ENCODE measurements around the gene HEPHL1. TPM values are rescaled to one million over a fixed set of nuclear protein-coding genes. Genes with fewer than 3 reads are reported as not detected.

HEPHL1 gene
- total RNA-seq, 3 donors from 2014 or later (not counting 1 experiment from before 2014, with no cell fraction given), result not detected

DNA sequence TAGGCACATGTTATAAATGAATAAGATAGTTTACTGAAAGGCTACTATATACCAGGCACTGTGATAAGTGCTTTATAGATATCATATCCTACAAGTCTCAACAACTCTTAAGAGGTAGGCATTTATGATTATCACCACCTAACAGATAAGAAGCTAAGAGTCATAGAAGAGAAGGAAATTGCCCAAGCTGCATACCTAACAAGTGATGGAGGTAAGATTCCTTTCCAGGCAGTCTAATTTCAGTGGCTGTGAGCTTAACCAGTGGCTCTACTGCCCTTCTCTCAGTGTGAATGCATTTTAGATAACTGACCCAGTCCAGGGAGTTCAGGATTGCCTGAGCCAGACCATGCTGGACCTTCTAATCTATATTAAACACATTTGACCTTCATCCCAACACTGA, 39.2 kb downstream of the HEPHL1 start:
- Histone ChIP-seq H3K4me3 (ENCODE audit: low read length) (no peak overlapping the region), H3K4me1 (ENCODE audit: control insufficient read depth, insufficient read depth, low read length) (no peaks in the 10 kb centered on the region), H3K27ac (ENCODE audit: low read length) (no peak overlapping the region), H3K36me3 (ENCODE audit: control insufficient read depth, insufficient read depth, low read length) (no peaks in the 10 kb centered on the region), H3K9me3 (ENCODE audit: control insufficient read depth, insufficient read depth, low read length) (no peaks in the 10 kb centered on the region), H3K27me3 (ENCODE audit: control insufficient read depth, insufficient read depth, low read length) (peaks cover 3% of the 10 kb centered on the region)
- no peak overlapping the region for H3K4me3 Mint-ChIP-seq
- ATAC-seq, result no peak
- H3K27me3 Mint-ChIP-seq (ENCODE audit: low read depth in 2 of 2), result peaks cover 7 to 10% of the 10 kb centered on the region in 2 donors
- TF ChIP-seq, protein P1, sequence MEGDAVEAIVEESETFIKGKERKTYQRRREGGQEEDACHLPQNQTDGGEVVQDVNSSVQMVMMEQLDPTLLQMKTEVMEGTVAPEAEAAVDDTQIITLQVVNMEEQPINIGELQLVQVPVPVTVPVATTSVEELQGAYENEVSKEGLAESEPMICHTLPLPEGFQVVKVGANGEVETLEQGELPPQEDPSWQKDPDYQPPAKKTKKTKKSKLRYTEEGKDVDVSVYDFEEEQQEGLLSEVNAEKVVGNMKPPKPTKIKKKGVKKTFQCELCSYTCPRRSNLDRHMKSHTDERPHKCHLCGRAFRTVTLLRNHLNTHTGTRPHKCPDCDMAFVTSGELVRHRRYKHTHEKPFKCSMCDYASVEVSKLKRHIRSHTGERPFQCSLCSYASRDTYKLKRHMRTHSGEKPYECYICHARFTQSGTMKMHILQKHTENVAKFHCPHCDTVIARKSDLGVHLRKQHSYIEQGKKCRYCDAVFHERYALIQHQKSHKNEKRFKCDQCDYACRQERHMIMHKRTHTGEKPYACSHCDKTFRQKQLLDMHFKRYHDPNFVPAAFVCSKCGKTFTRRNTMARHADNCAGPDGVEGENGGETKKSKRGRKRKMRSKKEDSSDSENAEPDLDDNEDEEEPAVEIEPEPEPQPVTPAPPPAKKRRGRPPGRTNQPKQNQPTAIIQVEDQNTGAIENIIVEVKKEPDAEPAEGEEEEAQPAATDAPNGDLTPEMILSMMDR (IDR thresholded peaks at IDR 0.05), result no peak
- no peaks in the 10 kb centered on the region for H3K36me3 Mint-ChIP-seq
- no peaks in the 10 kb centered on the region for H3K4me1 Mint-ChIP-seq
- peaks cover 3 to 4% of the 10 kb centered on the region in 2 donors for H3K9me3 Mint-ChIP-seq
- DNase-seq, result no peak
- intact Hi-C loops (cut with micrococcal nuclease), result no loop called here
- H3K27ac Mint-ChIP-seq, result no peak overlapping the region

DNA sequence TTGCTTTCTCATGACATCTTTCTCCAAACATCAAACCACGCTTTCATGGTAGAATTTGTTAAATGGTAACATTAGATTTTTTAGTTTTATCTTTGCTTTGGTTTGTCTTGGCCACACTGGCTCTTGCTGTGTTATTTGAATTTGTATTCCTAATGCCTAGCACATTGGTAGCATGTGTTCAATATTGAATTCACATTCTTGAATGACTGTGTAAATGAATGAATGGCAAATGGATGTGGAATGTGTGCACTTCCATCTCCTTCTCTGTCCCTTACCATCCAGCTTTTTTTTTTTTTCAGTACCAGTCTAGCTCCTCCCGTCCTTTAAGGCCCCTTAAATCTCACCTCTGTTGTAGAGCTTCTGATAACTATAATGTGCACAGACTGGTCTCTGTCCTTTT, 41.2 kb downstream of the HEPHL1 start:
- no peaks in the 10 kb centered on the region for H3K4me1 ChIP-seq (ENCODE audit: control insufficient read depth, insufficient read depth, low read length)
- H3K27ac ChIP-seq (ENCODE audit: low read length), result no peak overlapping the region
- 56% methylated on average over 1 of the region's 2 CpGs for WGBS (ENCODE audit: insufficient coverage)
- H3K27ac Mint-ChIP-seq, result no peak overlapping the region
- no peak overlapping the region for H3K4me3 ChIP-seq (ENCODE audit: low read length)
- H3K27me3 Mint-ChIP-seq (ENCODE audit: low read depth in 2 of 2), result peaks cover 7% of the 10 kb centered on the region in 2 donors
- intact Hi-C loops (cut with micrococcal nuclease), result no loop called here
- H3K9me3 ChIP-seq (ENCODE audit: control insufficient read depth, insufficient read depth, low read length), result no peaks in the 10 kb centered on the region
- H3K4me1 Mint-ChIP-seq, result no peaks in the 10 kb centered on the region
- H3K4me3 Mint-ChIP-seq, result no peak overlapping the region
- no peaks in the 10 kb centered on the region for H3K36me3 ChIP-seq (ENCODE audit: control insufficient read depth, insufficient read depth, low read length)
- TF ChIP-seq, protein P1 (IDR thresholded peaks at IDR 0.05), result no peak
- no peak for ATAC-seq
- DNase-seq, result no peak
- no peaks in the 10 kb centered on the region for H3K36me3 Mint-ChIP-seq
- peaks cover 3% of the 10 kb centered on the region for H3K27me3 ChIP-seq (ENCODE audit: control insufficient read depth, insufficient read depth, low read length)
- peaks cover 2 to 3% of the 10 kb centered on the region in 2 donors for H3K9me3 Mint-ChIP-seq

- TF ChIP-seq, protein P1 (IDR thresholded peaks at IDR 0.05), result no peak
- H3K27ac Mint-ChIP-seq, result no peak overlapping the region
- H3K4me3 Mint-ChIP-seq, result no peak overlapping the region
- no peak overlapping the region for H3K4me3 ChIP-seq (ENCODE audit: low read length)
- 97% methylated on average over 3 of the region's 3 CpGs for WGBS (ENCODE audit: insufficient coverage)
- no peaks in the 10 kb centered on the region for H3K4me1 ChIP-seq (ENCODE audit: control insufficient read depth, insufficient read depth, low read length)
- H3K36me3 Mint-ChIP-seq, result no peaks in the 10 kb centered on the region
- no peak overlapping the region for H3K27ac ChIP-seq (ENCODE audit: low read length)
- peaks cover 0 to 3% of the 10 kb centered on the region in 2 donors for H3K9me3 Mint-ChIP-seq
- no peaks in the 10 kb centered on the region for H3K36me3 ChIP-seq (ENCODE audit: control insufficient read depth, insufficient read depth, low read length)
- H3K27me3 Mint-ChIP-seq (ENCODE audit: low read depth in 2 of 2), result no peaks in the 10 kb centered on the region
- no peaks in the 10 kb centered on the region for H3K9me3 ChIP-seq (ENCODE audit: control insufficient read depth, insufficient read depth, low read length)
- ATAC-seq (no peak), DNase-seq (no peak)
- H3K27me3 ChIP-seq (ENCODE audit: control insufficient read depth, insufficient read depth, low read length), result peaks cover 6% of the 10 kb centered on the region
- H3K4me1 Mint-ChIP-seq, result no peaks in the 10 kb centered on the region
- intact Hi-C loops (cut with micrococcal nuclease), result no loop called here
These were observed 45.8 kb downstream of the HEPHL1 start for GRCh38 chr11:94066901-94067429.

GRCh38 chr11:94068764-94069163, 47.6 kb downstream of the HEPHL1 start:
- intact Hi-C loops (cut with micrococcal nuclease), result no loop called here
- 96% methylated on average over 2 of the region's 2 CpGs for WGBS (ENCODE audit: insufficient coverage)
- TF ChIP-seq, protein P1 (IDR thresholded peaks at IDR 0.05), result no peak
- Histone ChIP-seq H3K9me3 (ENCODE audit: control insufficient read depth, insufficient read depth, low read length) (no peaks in the 10 kb centered on the region), H3K27ac (ENCODE audit: low read length) (no peak overlapping the region), H3K4me3 (ENCODE audit: low read length) (no peak overlapping the region), H3K27me3 (ENCODE audit: control insufficient read depth, insufficient read depth, low read length) (peaks cover 4% of the 10 kb centered on the region), H3K4me1 (ENCODE audit: control insufficient read depth, insufficient read depth, low read length) (no peaks in the 10 kb centered on the region), H3K36me3 (ENCODE audit: control insufficient read depth, insufficient read depth, low read length) (no peaks in the 10 kb centered on the region)
- H3K36me3 Mint-ChIP-seq, result no peaks in the 10 kb centered on the region
- no peaks in the 10 kb centered on the region for H3K27me3 Mint-ChIP-seq (ENCODE audit: low read depth in 2 of 2)
- H3K4me1 Mint-ChIP-seq, result no peaks in the 10 kb centered on the region
- DNase-seq (no peak), ATAC-seq (no peak)
- H3K4me3 Mint-ChIP-seq, result no peak overlapping the region
- peaks cover 0 to 3% of the 10 kb centered on the region in 2 donors for H3K9me3 Mint-ChIP-seq
- no peak overlapping the region for H3K27ac Mint-ChIP-seq
